HUES48 (cell line): ENCODE results near the gene PTPRG.

Source experiments
- H3K27ac ChIP-seq: one replicate; pipeline ENCODE4 v1.7.0; 2013; ENCODE audit warnings: low read depth, low read length, inconsistent platforms
- H3K27me3 ChIP-seq: 2 replicates; pipeline ENCODE4 v1.6.1; 2013; ENCODE audit warnings: mild to moderate bottlenecking, low read length; ENCODE audit not compliant: control insufficient read depth, insufficient read depth
- H3K36me3 ChIP-seq: 2 replicates; pipeline ENCODE4 v1.6.1; 2013; ENCODE audit warnings: low read length; ENCODE audit not compliant: control insufficient read depth, insufficient read depth
- H3K4me1 ChIP-seq: 2 replicates; pipeline ENCODE4 v1.6.1; 2013; ENCODE audit warnings: mild to moderate bottlenecking, low read length; ENCODE audit not compliant: control insufficient read depth, insufficient read depth
- H3K4me3 ChIP-seq: 2 replicates; pipeline ENCODE4 v1.5.1; 2013; ENCODE audit warnings: mild to moderate bottlenecking, low read depth, low read length
- H3K9ac ChIP-seq: 2 replicates; pipeline ENCODE4 v1.6.1; 2013; ENCODE audit warnings: mild to moderate bottlenecking, low read depth, low read length, moderate library complexity
- H3K9me3 ChIP-seq: 2 replicates; pipeline ENCODE4 v1.6.1; 2013; ENCODE audit warnings: low read length; ENCODE audit not compliant: control insufficient read depth, insufficient read depth

PTPRG gene

DNA sequence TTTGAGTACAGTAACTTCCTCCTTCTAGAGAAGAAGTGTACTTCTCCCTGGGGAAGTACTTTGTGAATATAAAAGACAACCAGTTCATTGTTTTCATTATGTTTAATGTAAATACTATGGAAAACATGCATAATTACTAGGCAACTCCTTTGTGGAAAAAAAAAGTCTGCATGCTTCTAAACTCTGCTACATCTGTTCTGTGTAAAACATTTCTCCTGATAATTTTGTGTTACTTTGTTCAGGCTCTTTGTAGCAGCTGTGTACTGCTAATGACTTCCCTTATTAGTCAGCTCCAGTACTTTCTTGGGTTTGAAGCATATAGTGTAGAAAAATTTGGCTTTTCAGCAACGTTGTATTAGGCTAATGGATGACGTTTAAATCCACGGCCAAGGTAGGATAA is 700.4 kb downstream of the PTPRG start:
- peaks cover 6% of the 10 kb centered on the region; the same call in 1 of the 2 replicates for H3K4me1 ChIP-seq
- no peak overlapping the region for H3K9ac ChIP-seq
- H3K9me3 ChIP-seq, result no peaks in the 10 kb centered on the region
- H3K27me3 ChIP-seq, result no peaks in the 10 kb centered on the region
- H3K27ac ChIP-seq, result no peak overlapping the region
- H3K36me3 ChIP-seq, result peaks cover 26% of the 10 kb centered on the region
- H3K4me3 ChIP-seq, result no peak overlapping the region

- Histone ChIP-seq H3K9ac (no peak overlapping the region), H3K9me3 (no peaks in the 10 kb centered on the region), H3K4me1 (peaks cover 6% of the 10 kb centered on the region; the same call in 1 of the 2 replicates), H3K4me3 (no peak overlapping the region), H3K27me3 (no peaks in the 10 kb centered on the region), H3K27ac (no peak overlapping the region), H3K36me3 (peaks cover 56% of the 10 kb centered on the region)
Measured at GRCh38 chr3:62265528-62265927, 704.2 kb downstream of the PTPRG start.

GRCh38 chr3:62266668-62267283 is 705.4 kb downstream of the PTPRG start:
- H3K4me1 ChIP-seq, result no peaks in the 10 kb centered on the region
- no peak overlapping the region for H3K4me3 ChIP-seq
- H3K36me3 ChIP-seq, result peaks cover 67% of the 10 kb centered on the region
- no peak overlapping the region for H3K9ac ChIP-seq
- no peak overlapping the region for H3K27ac ChIP-seq
- no peaks in the 10 kb centered on the region for H3K9me3 ChIP-seq
- H3K27me3 ChIP-seq, result no peaks in the 10 kb centered on the region

GRCh38 chr3:62276658-62277180 is 715.3 kb downstream of the PTPRG start:
- Histone ChIP-seq H3K4me1 (peaks cover 9% of the 10 kb centered on the region), H3K36me3 (peaks cover 73% of the 10 kb centered on the region), H3K9me3 (no peaks in the 10 kb centered on the region), H3K9ac (no peak overlapping the region), H3K27ac (no peak overlapping the region), H3K4me3 (no peak overlapping the region), H3K27me3 (no peaks in the 10 kb centered on the region)

- peaks cover 67% of the 10 kb centered on the region for H3K36me3 ChIP-seq
Measured at GRCh38 chr3:62277450-62277849, 716.1 kb downstream of the PTPRG start.

DNA sequence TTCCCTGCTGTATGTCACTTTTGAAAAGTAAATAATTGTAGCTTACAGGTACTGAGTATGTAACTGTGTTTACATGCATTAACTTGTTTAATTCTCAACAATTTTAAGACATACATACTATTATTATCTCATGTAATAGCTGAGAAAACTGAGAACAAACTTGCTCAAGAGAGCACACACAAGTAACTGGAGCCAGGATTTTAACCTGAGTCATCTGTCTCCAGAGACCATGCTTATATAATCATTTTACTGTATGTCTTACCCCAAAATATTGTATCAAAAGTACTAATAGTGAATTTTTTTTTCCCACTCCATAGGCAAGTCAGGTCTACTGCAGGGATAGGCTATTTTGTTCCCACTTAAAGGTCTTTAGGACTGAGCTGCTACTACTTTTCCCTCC is 716.6 kb downstream of the PTPRG start:
- peaks cover 70% of the 10 kb centered on the region for H3K36me3 ChIP-seq

More at GRCh38 chr3:62277450-62277849, 716.1 kb downstream of the PTPRG start:
- no peaks in the 10 kb centered on the region for H3K9me3 ChIP-seq
- H3K9ac ChIP-seq, result no peak overlapping the region
- H3K4me1 ChIP-seq, result peaks cover 9% of the 10 kb centered on the region
- H3K27me3 ChIP-seq, result no peaks in the 10 kb centered on the region
- no peak overlapping the region for H3K4me3 ChIP-seq
- no peak overlapping the region for H3K27ac ChIP-seq

DNA sequence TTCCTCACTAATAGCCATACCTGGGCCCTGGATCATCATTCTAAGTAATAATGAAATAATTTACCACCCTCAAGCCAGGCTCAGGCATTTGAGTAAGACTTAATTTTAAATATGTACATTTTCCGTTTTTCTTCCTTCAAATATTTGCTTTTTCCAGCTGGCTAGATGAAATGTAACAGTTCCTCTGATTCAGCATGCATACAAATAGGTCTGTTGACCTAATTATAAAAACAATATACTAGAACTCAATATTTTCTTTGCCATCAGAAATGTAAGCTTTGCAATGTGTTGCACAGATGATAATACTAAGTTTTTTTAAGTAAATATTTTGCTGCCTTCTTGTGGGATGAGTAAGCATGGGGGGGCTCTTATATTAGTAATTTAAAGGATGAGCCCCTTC is 720.4 kb downstream of the PTPRG start:
- H3K36me3 ChIP-seq, result peaks cover 50% of the 10 kb centered on the region
- no peaks in the 10 kb centered on the region for H3K9me3 ChIP-seq
- no peaks in the 10 kb centered on the region for H3K27me3 ChIP-seq
- H3K4me1 ChIP-seq, result peaks cover 10% of the 10 kb centered on the region
- no peak overlapping the region for H3K4me3 ChIP-seq
- H3K9ac ChIP-seq, result no peak overlapping the region
- no peak overlapping the region for H3K27ac ChIP-seq

More for the DNA sequence above, 716.6 kb downstream of the PTPRG start:
- Histone ChIP-seq H3K9me3 (no peaks in the 10 kb centered on the region), H3K27me3 (no peaks in the 10 kb centered on the region), H3K4me3 (no peak overlapping the region), H3K4me1 (peaks cover 9% of the 10 kb centered on the region), H3K27ac (no peak overlapping the region), H3K9ac (no peak overlapping the region)

DNA sequence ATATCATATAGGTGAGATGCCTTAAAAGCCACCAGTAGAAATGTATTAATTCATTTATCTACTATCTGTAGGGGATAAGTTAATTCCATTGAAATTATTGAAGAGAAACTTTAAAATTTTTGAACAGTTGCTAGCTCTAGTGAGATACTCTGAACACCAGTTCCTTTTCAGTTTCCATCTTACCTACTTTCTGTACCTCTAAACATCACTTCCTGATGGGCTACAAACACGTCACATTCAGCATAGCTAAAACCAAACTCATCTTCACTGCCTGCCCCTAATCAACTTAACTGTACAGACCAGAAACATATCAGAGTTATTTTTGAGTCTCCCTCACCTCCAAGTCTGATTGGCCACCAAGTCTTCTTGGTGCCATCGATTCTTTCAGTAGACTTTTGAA is 723.1 kb downstream of the PTPRG start:
- peaks cover 15% of the 10 kb centered on the region for H3K4me1 ChIP-seq
- no peak overlapping the region for H3K9ac ChIP-seq
- no peaks in the 10 kb centered on the region for H3K27me3 ChIP-seq
- H3K36me3 ChIP-seq, result peaks cover 33% of the 10 kb centered on the region
- no peak overlapping the region for H3K27ac ChIP-seq
- no peaks in the 10 kb centered on the region for H3K9me3 ChIP-seq
- no peak overlapping the region for H3K4me3 ChIP-seq

- H3K27ac ChIP-seq, result no peak overlapping the region
- H3K4me3 ChIP-seq, result no peak overlapping the region
- peaks cover 15% of the 10 kb centered on the region for H3K4me1 ChIP-seq
- H3K27me3 ChIP-seq, result no peaks in the 10 kb centered on the region
- H3K9ac ChIP-seq, result no peak overlapping the region
- H3K9me3 ChIP-seq, result no peaks in the 10 kb centered on the region
- H3K36me3 ChIP-seq, result peaks cover 44% of the 10 kb centered on the region
Measured at GRCh38 chr3:62287392-62287927, 726.1 kb downstream of the PTPRG start.

- Histone ChIP-seq H3K4me3 (no peak overlapping the region), H3K4me1 (peaks cover 15% of the 10 kb centered on the region), H3K36me3 (peaks cover 39% of the 10 kb centered on the region), H3K27me3 (no peaks in the 10 kb centered on the region), H3K9me3 (no peaks in the 10 kb centered on the region), H3K9ac (no peak overlapping the region), H3K27ac (no peak overlapping the region)
Measured at GRCh38 chr3:62289922-62290321, 728.6 kb downstream of the PTPRG start.

- Histone ChIP-seq H3K27ac (no peak overlapping the region), H3K36me3 (peaks cover 39% of the 10 kb centered on the region), H3K9me3 (no peaks in the 10 kb centered on the region), H3K4me3 (no peak overlapping the region), H3K27me3 (no peaks in the 10 kb centered on the region), H3K4me1 (no peaks in the 10 kb centered on the region), H3K9ac (no peak overlapping the region)
Measured at GRCh38 chr3:62293051-62293780, 731.8 kb downstream of the PTPRG start.
